Aorta (tissue), 5 donors: ENCODE results near the gene KDM1A. TPM values are rescaled to one million over a fixed set of nuclear protein-coding genes. Genes with fewer than 3 reads are reported as not detected.

ENCODE experiments used
- ATAC-seq: fragments of 200-7000 bp; cut with Tn5 transposase; one replicate; pipeline ENCODE4 v1.9.1; 2022; ENCODE audit warnings: moderate library complexity; ENCODE audit not compliant: low FRiP score
- DNase-seq, 2 donors: peaks; one replicate each; pipeline ENCODE4 v3.0.0-alpha.2; 2020
- H3K27ac ChIP-seq, 2 donors: one replicate each; pipeline ENCODE4 v1.5.1; 2013; ENCODE audit warnings: low read length in 2 of 2, mild to moderate bottlenecking in 2 of 2, moderate library complexity in 2 of 2, control low read depth in 1 of 2, inconsistent platforms in 1 of 2, low read depth in 1 of 2
- H3K27me3 ChIP-seq, 2 donors: one replicate each; pipeline ENCODE4 v1.6.1; 2013; ENCODE audit warnings: control low read depth in 1 of 2, low read length in 1 of 2, mild to moderate bottlenecking in 1 of 2, moderate library complexity in 1 of 2; ENCODE audit not compliant: insufficient read depth in 2 of 2, control insufficient read depth in 1 of 2
- H3K36me3 ChIP-seq, 2 donors: one replicate each; pipeline ENCODE4 v1.6.1; 2013; ENCODE audit warnings: control low read depth in 1 of 2, low read length in 1 of 2, mild to moderate bottlenecking in 1 of 2; ENCODE audit not compliant: insufficient read depth in 2 of 2, control insufficient read depth in 1 of 2
- H3K4me1 ChIP-seq, 2 donors: one replicate each; pipeline ENCODE4 v1.6.1; 2013; ENCODE audit warnings: low read length in 2 of 2, control low read depth in 1 of 2, mild to moderate bottlenecking in 1 of 2, moderate library complexity in 1 of 2; ENCODE audit not compliant: insufficient read depth in 2 of 2, control insufficient read depth in 1 of 2
- H3K4me3 ChIP-seq, 2 donors: one replicate each; pipeline ENCODE4 v1.5.1; 2013; ENCODE audit warnings: low read length in 2 of 2, control low read depth in 1 of 2, mild to moderate bottlenecking in 1 of 2
- H3K9me3 ChIP-seq: one replicate; pipeline ENCODE4 v1.6.1; 2013; ENCODE audit warnings: mild to moderate bottlenecking, low read length; ENCODE audit not compliant: control insufficient read depth
- WGBS, 2 donors: extraction: QIAGEN DNeasy Blood & Tissue Kit; methylation state at CpG; one replicate each; pipeline ENCODE4 v1.1.7; 2013; 5-methylcytosine and 5-hydroxymethylcytosine counted together
- intact Hi-C, 2 donors: fragments of 100-400 bp; cut with DNase I; formaldehyde crosslinking; loops; one replicate each; pipeline versions ENCODE4 v1.14.2 to v1.15.0; 2022
- polyA plus RNA-seq, 2 donors: library from polyadenylated mRNA; stranded (reverse); fragments of 200-250 nt; gene quantifications; one replicate each; pipeline ENCODE4 v1.2.3, GENCODE V29; 2013
- total RNA-seq, 2 donors: library from RNA; stranded (reverse); fragmentation: NEBNext Ultra II Directional; extraction: Animal tissue kit (Norgen Biotek cat#: 25700); gene quantifications; one replicate each; pipeline ENCODE4 v1.2.1, GENCODE V29; 2021
- donor health status: healthy with polysubstance abuse.
- donor health status: Bipolar disorder and iron deficiency.
- donor health status: DM: no; HTN: no; CAD: no.
- donor health status: DM: no; HTN: no; CAD: no.
- donor health status: DM: yes; HTN: yes; CAD: no.

KDM1A gene
- total and polyA plus RNA-seq, 4 donors = 9.4 to 40.4 (median 29.6) TPM

DNA sequence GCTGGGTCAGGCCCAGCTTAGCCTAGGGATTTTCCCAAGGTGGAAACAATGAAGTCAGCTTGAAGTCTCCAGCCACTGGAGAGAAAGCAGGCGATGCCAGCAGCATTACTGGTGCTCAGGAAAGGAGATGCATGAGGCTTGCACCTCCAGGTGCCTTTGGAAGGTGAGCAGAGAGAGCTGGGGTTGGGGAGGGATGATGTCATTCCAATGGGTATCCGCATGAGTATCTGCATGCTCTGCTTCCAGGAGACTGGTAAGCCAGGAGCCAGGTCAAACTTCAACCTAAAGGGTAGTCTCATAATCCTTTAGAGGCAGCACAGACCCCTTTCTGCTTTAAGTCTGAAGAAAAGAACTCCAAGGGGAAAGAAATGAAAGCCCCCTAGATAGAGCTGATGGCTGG is 68.8 kb downstream of the KDM1A start:
- H3K36me3 ChIP-seq = peaks cover 4 to 19% of the 10 kb centered on the region in 2 donors
- intact Hi-C loops = no loop called here
- no peak for ATAC-seq
- no peak overlapping the region for H3K4me3 ChIP-seq
- H3K9me3 ChIP-seq = no peaks in the 10 kb centered on the region
- no peak for DNase-seq
- 90 to 92% methylated on average over 2 of the region's 2 CpGs for WGBS, 2 donors
- no peaks in the 10 kb centered on the region for H3K4me1 ChIP-seq
- H3K27ac ChIP-seq = no peak overlapping the region
- H3K27me3 ChIP-seq = no peaks in the 10 kb centered on the region

DNA sequence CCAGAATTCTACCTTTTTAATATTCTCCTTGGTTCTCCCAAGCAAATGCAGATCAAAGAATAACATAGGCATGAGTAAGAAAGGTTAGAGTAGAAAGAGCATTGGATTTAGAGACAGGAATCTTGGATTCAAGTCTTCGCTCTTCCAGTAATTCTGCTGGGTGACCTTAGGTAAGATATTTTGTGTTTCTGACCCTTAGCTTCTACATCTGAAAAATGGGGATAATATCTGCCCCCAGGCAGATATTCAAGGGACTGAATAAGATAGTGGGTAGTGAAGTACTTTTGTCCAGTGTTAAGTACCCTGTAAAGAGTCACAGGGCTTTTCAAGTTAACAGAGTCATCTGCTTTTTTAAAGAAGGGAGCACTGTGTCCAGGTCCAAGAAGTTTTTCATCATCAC is 70.8 kb downstream of the KDM1A start:
- Histone ChIP-seq H3K9me3 (no peaks in the 10 kb centered on the region), H3K4me3 (no peak overlapping the region), H3K36me3 (peaks cover 7 to 21% of the 10 kb centered on the region in 2 donors), H3K27ac (no peak overlapping the region), H3K27me3 (no peaks in the 10 kb centered on the region), H3K4me1 (no peaks in the 10 kb centered on the region)
- ATAC-seq (no peak), DNase-seq (no peak)
- WGBS, 2 donors = 93 to 100% methylated on average over 1 of the region's 1 CpG
- intact Hi-C loops = no loop called here

DNA sequence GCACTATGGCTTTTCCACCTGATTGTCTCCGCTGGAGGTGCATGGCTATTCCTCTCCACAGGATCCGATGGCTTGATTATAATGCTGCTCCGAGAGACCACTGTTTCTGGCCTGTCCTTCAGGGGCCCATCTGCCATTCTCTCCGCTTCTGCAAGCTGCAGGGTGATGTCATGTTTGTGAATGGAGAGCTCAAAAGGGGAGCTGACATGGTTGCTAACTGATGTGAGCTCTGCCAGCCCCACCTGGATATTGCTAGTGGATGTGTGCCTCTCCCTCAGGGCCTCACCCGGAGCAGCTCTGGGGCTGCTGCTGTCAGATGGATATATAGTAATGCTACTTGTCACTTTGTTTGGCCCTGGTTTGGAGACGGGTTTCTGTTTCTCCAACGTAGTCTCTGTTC is 72.3 kb downstream of the KDM1A start:
- WGBS, 2 donors = 89 to 94% methylated on average over 7 of the region's 7 CpGs
- no peak for ATAC-seq
- Histone ChIP-seq H3K27ac (no peak overlapping the region), H3K4me3 (no peak overlapping the region), H3K27me3 (no peaks in the 10 kb centered on the region), H3K4me1 (no peaks in the 10 kb centered on the region), H3K36me3 (peaks cover 7 to 21% of the 10 kb centered on the region in 2 donors), H3K9me3 (no peaks in the 10 kb centered on the region)
- no peak for DNase-seq
- intact Hi-C loops = no loop called here

DNA sequence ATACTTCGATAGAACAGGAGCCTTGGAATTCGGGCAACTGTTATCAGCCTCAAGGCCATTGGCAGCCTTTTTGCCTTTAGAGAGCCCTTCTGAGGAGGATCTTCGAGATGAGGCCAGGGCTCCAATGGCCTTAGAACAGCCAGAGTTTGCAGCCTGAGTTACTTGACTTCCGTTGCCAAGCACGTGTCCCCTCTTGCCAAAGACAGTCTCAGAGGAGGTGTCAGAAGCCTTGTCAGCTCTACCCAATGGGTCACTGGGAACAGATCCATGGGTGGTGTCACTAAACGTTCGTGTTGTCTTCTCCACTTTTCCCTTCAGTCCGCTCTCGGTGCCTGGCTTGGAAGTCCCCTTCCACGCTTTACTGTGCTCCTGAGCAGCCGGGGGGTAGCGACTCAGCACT is 73.2 kb downstream of the KDM1A start:
- peaks cover 7 to 18% of the 10 kb centered on the region in 2 donors for H3K36me3 ChIP-seq
- no peak for ATAC-seq
- intact Hi-C loops = no loop called here

DNA sequence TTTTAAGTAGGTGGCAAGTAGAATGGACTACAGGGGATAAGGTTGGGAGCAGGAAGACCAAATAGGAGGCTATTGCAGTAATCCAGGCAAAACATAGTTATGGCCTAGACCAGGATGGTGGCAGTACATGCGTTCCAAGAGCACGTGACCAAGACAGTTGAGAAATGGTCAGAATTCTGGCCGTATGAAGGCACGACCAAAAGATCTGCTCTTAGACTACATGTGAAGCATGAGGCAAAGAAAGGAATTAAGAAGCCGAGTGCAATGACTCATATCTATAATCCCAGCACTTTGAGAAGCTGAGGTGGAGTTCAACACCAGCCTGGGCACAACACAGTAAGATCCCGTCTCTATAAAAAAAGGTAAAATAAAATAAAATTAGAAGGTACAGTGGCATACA is 78.0 kb downstream of the KDM1A start:
- no peaks in the 10 kb centered on the region for H3K27me3 ChIP-seq
- H3K36me3 ChIP-seq = peaks cover 3 to 8% of the 10 kb centered on the region in 2 donors
- no peak for DNase-seq
- ATAC-seq = no peak
- WGBS, 2 donors = 77 to 82% methylated on average over 6 of the region's 6 CpGs
- no peak overlapping the region for H3K4me3 ChIP-seq
- intact Hi-C loops = no loop called here
- no peak overlapping the region for H3K27ac ChIP-seq
- H3K9me3 ChIP-seq = no peaks in the 10 kb centered on the region
- H3K4me1 ChIP-seq = peaks cover 3 to 10% of the 10 kb centered on the region in 2 donors

More for the DNA sequence above, 73.2 kb downstream of the KDM1A start:
- DNase-seq = no peak
- H3K27me3 ChIP-seq = no peaks in the 10 kb centered on the region
- no peak overlapping the region for H3K4me3 ChIP-seq
- H3K27ac ChIP-seq = no peak overlapping the region
- 81 to 86% methylated on average over 12 of the region's 12 CpGs for WGBS, 2 donors
- H3K9me3 ChIP-seq = no peaks in the 10 kb centered on the region
- H3K4me1 ChIP-seq = no peaks in the 10 kb centered on the region

DNA sequence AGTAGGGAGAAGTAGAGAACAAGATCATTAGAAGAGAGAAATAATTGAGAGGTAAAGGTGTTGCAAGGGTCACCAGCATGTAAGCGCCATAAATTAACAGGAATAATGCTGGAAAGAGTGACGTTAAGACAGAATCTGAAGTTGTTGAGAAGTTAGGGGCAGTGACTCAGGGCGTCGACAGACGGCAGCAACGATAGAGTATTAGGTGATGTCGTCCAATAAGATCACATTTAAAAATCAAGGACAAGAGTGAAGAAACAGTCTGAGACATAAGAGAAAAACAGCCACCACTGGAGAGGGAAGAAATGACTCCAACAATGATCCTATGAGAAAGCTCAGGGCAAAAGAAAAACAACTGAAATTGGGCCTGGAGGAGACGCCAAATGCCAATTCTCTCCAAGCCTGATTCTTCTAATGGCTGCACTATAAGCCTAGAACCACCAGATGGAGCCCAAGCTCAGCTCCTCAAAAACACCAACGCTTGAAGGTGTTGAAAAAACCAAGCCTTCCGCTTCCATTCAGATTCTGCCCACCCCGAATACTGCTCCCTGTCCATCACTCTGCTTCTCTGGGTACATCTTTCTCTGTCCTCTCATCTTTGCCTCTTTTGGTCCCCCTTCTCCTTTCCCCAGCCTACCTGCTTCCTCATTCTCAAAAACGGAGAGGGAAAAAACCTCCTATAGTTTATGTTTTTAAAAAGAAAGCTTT is 79.3 kb downstream of the KDM1A start:
- Histone ChIP-seq H3K27me3 (no peaks in the 10 kb centered on the region), H3K9me3 (no peaks in the 10 kb centered on the region), H3K36me3 (peaks cover 3 to 4% of the 10 kb centered on the region in 2 donors), H3K4me1 (peaks cover 3 to 10% of the 10 kb centered on the region in 2 donors), H3K4me3 (no peak overlapping the region), H3K27ac (no peak overlapping the region)
- WGBS, 2 donors = 24 to 28% methylated on average over 12 of the region's 12 CpGs
- intact Hi-C loops = loop anchor here (1.0 to 2.0 kb wide), 2 partner anchors 86 kb away; no protein-coding TSS in a partner anchor
- no peak for DNase-seq
- peak; percentile 87 for ATAC-seq

DNA sequence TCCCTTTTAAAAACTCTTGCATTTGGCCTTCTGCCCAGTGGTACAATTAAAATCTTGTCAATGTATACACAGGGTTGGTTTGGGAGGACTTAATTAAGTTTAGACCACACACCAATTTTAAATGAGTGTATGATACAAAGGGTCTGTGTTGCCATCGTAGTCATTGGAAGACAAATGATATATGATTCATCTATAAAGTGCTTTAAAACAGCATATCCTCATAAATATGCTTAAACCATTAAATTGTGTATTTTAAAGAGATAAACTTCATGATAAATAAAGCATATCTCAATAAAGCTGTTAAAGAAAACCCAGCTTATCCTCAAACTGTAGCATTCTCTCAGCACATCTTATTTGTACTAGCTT is 79.9 kb downstream of the KDM1A start:
- no peak overlapping the region for H3K27ac ChIP-seq
- H3K27me3 ChIP-seq = no peaks in the 10 kb centered on the region
- intact Hi-C loops = loop anchor here in 1 of 2 donors (2.0 kb wide), 1 partner anchor 86 kb away; no protein-coding TSS in a partner anchor
- peaks cover 0 to under 1% of the 10 kb centered on the region in 2 donors for H3K36me3 ChIP-seq
- no peaks in the 10 kb centered on the region for H3K9me3 ChIP-seq
- H3K4me1 ChIP-seq = peaks cover 3 to 10% of the 10 kb centered on the region in 2 donors
- H3K4me3 ChIP-seq = no peak overlapping the region
- ATAC-seq = no peak
- 98 to 100% methylated on average over 1 of the region's 1 CpG for WGBS, 2 donors
- no peak for DNase-seq

DNA sequence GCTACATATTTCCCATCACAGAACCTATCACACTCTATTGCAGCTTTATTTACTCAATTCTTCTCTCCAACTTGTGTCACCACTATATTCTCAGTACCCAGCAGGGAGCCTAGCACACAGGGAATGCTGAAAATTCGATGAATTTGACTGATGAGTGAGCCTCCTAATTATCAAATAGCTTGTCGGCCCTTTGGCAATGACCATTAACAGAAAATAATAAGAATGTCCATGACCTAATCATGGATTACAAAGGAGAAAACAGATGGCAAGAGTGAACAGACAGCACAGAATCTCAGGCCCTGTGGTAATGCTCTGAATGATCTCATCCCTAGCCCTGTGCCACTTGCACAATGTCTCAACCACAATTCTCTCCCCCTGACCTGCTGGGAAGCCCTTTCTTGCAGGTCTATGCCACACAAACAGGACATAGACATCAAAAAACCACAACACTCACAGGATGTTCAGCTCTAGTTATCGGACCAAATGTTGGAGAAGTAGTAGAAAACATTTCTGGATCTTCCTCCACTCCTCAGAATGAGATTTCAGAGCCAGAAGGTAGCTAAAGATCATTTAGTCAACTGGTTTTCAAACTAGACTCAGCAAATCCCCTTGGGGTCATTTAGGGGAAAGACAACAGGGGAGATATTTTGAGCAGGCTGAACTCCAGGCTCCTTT is 80.9 kb downstream of the KDM1A start:
- intact Hi-C loops = no loop called here
- WGBS, 2 donors = 41 to 43% methylated on average over 3 of the region's 3 CpGs
- no peaks in the 10 kb centered on the region for H3K36me3 ChIP-seq
- peak in 1 of 2 donors; percentile 56 for DNase-seq
- H3K27ac ChIP-seq = no peak overlapping the region
- ATAC-seq = peak; percentile 69
- no peaks in the 10 kb centered on the region for H3K27me3 ChIP-seq
- peaks cover 3 to 10% of the 10 kb centered on the region in 2 donors for H3K4me1 ChIP-seq
- H3K9me3 ChIP-seq = no peaks in the 10 kb centered on the region
- no peak overlapping the region for H3K4me3 ChIP-seq
